K562 (cell line): ENCODE data around the gene ANKMY2. TPM values are rescaled to one million over a fixed set of nuclear protein-coding genes. Genes with fewer than 3 reads are reported as not detected.
A peak's percentile ranks its signal among the peaks of the same experiment; 100 is the strongest.

Experiments
- ATAC-seq: fragments of 200-7000 bp; cut with Tn5 transposase; 3 replicates; pipeline ENCODE4 v1.9.1; 2020; ENCODE audit warnings: moderate library complexity
- BruUV-seq: library from RNA; stranded (reverse); fragments of 400-500 nt; replicated peaks from 2 replicates; lab custom pipeline; 2021; lab: Mats Ljungman, UMichigan
- CTCF ChIA-PET: fragments of 300-600 bp; formaldehyde crosslinking; extraction: SDS; loops from one replicate; lab custom pipeline; 2021; ENCODE audit warnings: low intra/inter-chr PET ratio; lab: Yijun Ruan, JAX
- POLR2A ChIA-PET: fragments of 300-600, 350-650 bp; sonication (Branson Sonifier 250); formaldehyde crosslinking; extraction: SDS; loops from one replicate; lab custom pipeline; 2021; ENCODE audit warnings: antibody characterized with exemption, inconsistent platforms; lab: Yijun Ruan, JAX
- DNase-seq, 4 experiments: peaks; one replicate each; pipeline versions ENCODE4 v3.0.0 to v3.0.0-alpha.2; 2011 to 2018; ENCODE audit warnings: low spot score in 3 of 4, mixed read lengths in 3 of 4; ENCODE audit errors: extremely low read depth in 1 of 4
- FAIRE-seq: peaks from 2 replicates; lab custom pipeline; 2011; peaks lifted over from hg19 to GRCh38; lab: Jason Lieb, UNC
- H2AFZ ChIP-seq: 2 replicates; pipeline ENCODE4 v1.6.0; 2011; ENCODE audit warnings: low read depth, low read length, control low read depth, inconsistent platforms
- H3K27ac ChIP-seq: fragments of 200-600 bp; 3 replicates; pipeline ENCODE4 v1.8.0; 2011; ENCODE audit warnings: low read depth, mild to moderate bottlenecking, control low read depth, inconsistent platforms, low read length, moderate library complexity, mixed read lengths; ENCODE audit errors: extremely low read depth
- H3K27me3 ChIP-seq, 2 experiments: fragments of 300-600 bp in 1 of 2; 2 replicates in 1 of 2; 3 replicates in 1 of 2; pipeline versions ENCODE4 v1.6.0 to v1.8.0; 2011; ENCODE audit warnings: inconsistent platforms in 2 of 2, low read length in 2 of 2, mild to moderate bottlenecking in 1 of 2, mixed read lengths in 1 of 2, moderate library complexity in 1 of 2; ENCODE audit not compliant: control insufficient read depth in 2 of 2, insufficient read depth in 2 of 2
- H3K36me3 ChIP-seq: fragments of 300-600 bp; 3 replicates; pipeline ENCODE4 v1.8.0; 2011; ENCODE audit warnings: mild to moderate bottlenecking, low read length, inconsistent platforms; ENCODE audit not compliant: control insufficient read depth, insufficient read depth
- H3K4me1 ChIP-seq, 2 experiments: fragments of 200-600 bp in 1 of 2; replicated peaks in 1 of 2; 2 replicates in 1 of 2; 3 replicates in 1 of 2; pipeline versions ENCODE4 v1.5.1 to v1.8.0; 2011; ENCODE audit warnings: inconsistent platforms in 2 of 2, low read length in 2 of 2, mild to moderate bottlenecking in 1 of 2, mixed read lengths in 1 of 2, moderate library complexity in 1 of 2; ENCODE audit not compliant: control insufficient read depth in 2 of 2, insufficient read depth in 2 of 2
- H3K4me2 ChIP-seq: 2 replicates; pipeline ENCODE4 v1.6.1; 2011; ENCODE audit warnings: low read length, control low read depth, inconsistent platforms, mixed read lengths; ENCODE audit not compliant: insufficient read depth
- H3K4me3 ChIP-seq: fragments of 200-600 bp; sonication (generic), shearing (Covaris generic); 2 replicates; pipeline ENCODE4 v1.5.1; 2016; ENCODE audit warnings: control low read depth, inconsistent platforms
- H3K79me2 ChIP-seq: fragments of 200-600 bp; 3 replicates; pipeline ENCODE4 v1.8.0; 2011; ENCODE audit warnings: low read length, inconsistent platforms; ENCODE audit not compliant: control insufficient read depth, insufficient read depth
- H3K9ac ChIP-seq, 2 experiments: 2 replicates each; pipeline versions ENCODE4 v1.6.0 to v1.6.1; 2011; ENCODE audit warnings: low read depth in 2 of 2, low read length in 2 of 2, control low read depth in 1 of 2, inconsistent platforms in 1 of 2, mild to moderate bottlenecking in 1 of 2, mixed read lengths in 1 of 2; ENCODE audit not compliant: insufficient read depth in 1 of 2
- H3K9me1 ChIP-seq: one replicate; pipeline ENCODE4 v1.6.0; 2011; ENCODE audit warnings: inconsistent platforms, mild to moderate bottlenecking, low read length, moderate library complexity; ENCODE audit not compliant: control insufficient read depth, insufficient read depth
- H3K9me3 ChIP-seq: replicated peaks from 2 replicates; pipeline ENCODE4 v1.5.1; 2011; ENCODE audit warnings: low read depth, low read length, inconsistent platforms; ENCODE audit not compliant: control insufficient read depth, insufficient read depth
- H4K20me1 ChIP-seq: replicated peaks from 2 replicates; pipeline ENCODE4 v1.6.1; 2011; ENCODE audit warnings: low read length, inconsistent platforms, mixed read lengths; ENCODE audit not compliant: control insufficient read depth, insufficient read depth
- BMI1 ChIP-seq: fragments of 150-350 bp; IDR thresholded peaks from 2 replicates; pipeline ENCODE4 v1.6.1; 2014; ENCODE audit warnings: low read length
- CXXC5 ChIP-seq: fragments of 250-450 bp; sonication (Bioruptor Pico); IDR thresholded peaks from 2 replicates; pipeline ENCODE4 v1.8.0; 2022; ENCODE audit warnings: inconsistent platforms, mild to moderate bottlenecking, moderate library complexity
- DDX20 ChIP-seq: fragments of 450-650 bp; IDR thresholded peaks from 2 replicates; pipeline ENCODE4 v1.6.1; 2016; ENCODE audit warnings: missing genetic modification characterization, low read depth, mild to moderate bottlenecking, missing compliant biosample characterization, moderate library complexity
- FOS ChIP-seq: IDR thresholded peaks from 3 replicates; pipeline ENCODE4 v1.6.1; 2011; ENCODE audit not compliant: insufficient read length; ENCODE audit errors: extremely low read depth
- FOSL1 ChIP-seq: fragments of 200-800 bp; sonication (Bioruptor generic); conservative IDR thresholded peaks from 2 replicates; pipeline ENCODE4 v1.6.1; 2016; ENCODE audit warnings: missing genetic modification characterization, missing compliant biosample characterization
- GTF2F1 ChIP-seq: IDR thresholded peaks from 2 replicates; pipeline ENCODE4 v1.6.1; 2011; ENCODE audit warnings: low read depth, low read length, improper control_type of control experiment
- JUND ChIP-seq, 2 experiments: IDR thresholded peaks; 2 replicates in 1 of 2; 3 replicates in 1 of 2; pipeline ENCODE4 v1.6.1; 2011; ENCODE audit warnings: borderline replicate concordance in 2 of 2, low read depth in 2 of 2, low read length in 2 of 2, improper control_type of control experiment in 1 of 2, missing biosample characterization in 1 of 2, missing genetic modification characterization in 1 of 2, missing genetic modification reagents in 1 of 2
- MAZ ChIP-seq, 2 experiments: fragments of 450-650 bp in 1 of 2; sonication (generic) in 1 of 2; formaldehyde crosslinking; IDR thresholded peaks in 1 of 2; conservative IDR thresholded peaks in 1 of 2; 2 replicates each; pipeline versions ENCODE4 v1.4.0 to v1.5.0; 2020; ENCODE audit warnings: mild to moderate bottlenecking in 1 of 2, missing genetic modification reagents in 1 of 2
- MBD2 ChIP-seq: sonication (generic); IDR thresholded peaks from 2 replicates; pipeline ENCODE4 v1.6.1; 2016; ENCODE audit warnings: low read depth, borderline replicate concordance
- NFATC3 ChIP-seq: fragments of 450-650 bp; IDR thresholded peaks from 2 replicates; pipeline ENCODE4 v1.6.1; 2017; ENCODE audit warnings: mild to moderate bottlenecking
- PHB ChIP-seq: fragments of 250-450 bp; sonication (Bioruptor Pico); IDR thresholded peaks from 2 replicates; pipeline ENCODE4 v1.5.0; 2021
- POLR2G ChIP-seq: fragments of 200-400 bp; formaldehyde crosslinking; IDR thresholded peaks from 2 replicates; pipeline ENCODE4 v1.6.1; 2017; ENCODE audit warnings: low read depth, mild to moderate bottlenecking, antibody characterized with exemption, low read length, moderate library complexity
- PURB ChIP-seq: sonication (generic); formaldehyde crosslinking; IDR thresholded peaks from 2 replicates; pipeline ENCODE4 v1.9.0; 2021; ENCODE audit warnings: low read depth, mild to moderate bottlenecking, missing genetic modification reagents
- RNF2 ChIP-seq: sonication (generic); IDR thresholded peaks from 2 replicates; pipeline ENCODE4 v1.6.1; 2016
- ZNF77 ChIP-seq: fragments of 250-450 bp; sonication (Bioruptor Pico); IDR thresholded peaks from 2 replicates; pipeline ENCODE4 v1.5.0; 2020
- WGBS: fragments of 100-300 bp; shearing (Covaris generic); methylation state at CpG from one replicate; pipeline ENCODE4 v1.1.6; 2016; ENCODE audit warnings: low coverage, mixed read lengths; ENCODE audit not compliant: insufficient coverage; ENCODE audit errors: missing lambda C conversion rate; 5-methylcytosine and 5-hydroxymethylcytosine counted together
- in situ Hi-C: fragments of 300-500 bp; cut with MboI; formaldehyde crosslinking; loops from 4 replicates; pipeline ENCODE4 v1.15.0; 2018; ENCODE audit warnings: inconsistent platforms, mixed read lengths
- intact Hi-C: fragments of 100-400 bp; cut with micrococcal nuclease; formaldehyde crosslinking; loops from 2 replicates; pipeline ENCODE4 v1.14.2; 2022
- polyA plus RNA-seq, 8 experiments: library from polyadenylated mRNA; depleted of rRNA in 4 of 8; stranded (reverse) in 5 of 8; unstranded in 3 of 8; fragments of >200 nt; fragmentation: Nextera tagmentation in 2 of 8; fragmentation: Illumina TruSeq in 1 of 8; extraction: Ambion mirVana in 2 of 8; extraction: Trizol in 1 of 8; gene quantifications; 2 replicates each; pipeline versions ENCODE4 v1.2.1 to v1.2.3, GENCODE V29; 2011 to 2014; ENCODE audit warnings: inconsistent platforms in 1 of 8, missing spikeins in 1 of 8
- total RNA-seq, 7 experiments: library from RNA; depleted of rRNA in 6 of 7; stranded (reverse); fragments of >200 nt in 6 of 7; fragmentation: Illumina TruSeq in 2 of 7; extraction: Trizol in 2 of 7; gene quantifications; 2 replicates each; pipeline versions ENCODE4 v1.2.1 to v1.2.3, GENCODE V29; 2011 to 2021; ENCODE audit warnings: low replicate concordance in 1 of 7
- TF ChIP-seq, protein P1 (sequence below): sonication (generic); formaldehyde crosslinking; IDR thresholded peaks from 2 replicates; pipeline ENCODE4 v1.8.0; 2023; ENCODE audit warnings: mild to moderate bottlenecking, missing genetic modification reagents
- TF ChIP-seq, protein P2 (sequence below): fragments of 250-450 bp; sonication (Bioruptor Pico); IDR thresholded peaks from 2 replicates; pipeline ENCODE4 v1.5.0; 2021

The ANKMY2 gene
- total and polyA plus RNA-seq, 9 of the 15 experiments (the other 6 are each of a cell fraction or from before 2014, with no cell fraction given) = 38.9 to 71.5 (median 48.8) TPM

DNA sequence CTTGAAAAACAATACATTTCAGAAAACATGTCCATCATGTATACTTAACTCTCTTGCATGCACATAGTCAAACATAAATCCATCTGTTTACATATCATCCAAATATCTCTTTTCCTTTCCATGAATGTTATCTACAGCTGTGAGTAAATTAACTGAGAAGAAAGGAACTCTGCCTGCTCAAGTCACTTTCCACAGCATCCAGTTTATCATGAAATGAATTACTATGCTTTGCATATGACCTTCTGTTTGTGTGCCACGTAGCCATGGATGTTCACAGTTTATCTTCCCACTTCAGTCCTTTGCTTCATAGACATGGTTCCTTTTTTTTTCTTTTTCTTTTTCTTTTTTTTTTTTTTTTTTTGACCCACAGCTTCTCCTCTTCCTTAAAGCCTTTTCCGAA, 40.0 kb upstream of the ANKMY2 start:
- no TSS peak for BruUV-seq
- FAIRE-seq = no peak

DNA sequence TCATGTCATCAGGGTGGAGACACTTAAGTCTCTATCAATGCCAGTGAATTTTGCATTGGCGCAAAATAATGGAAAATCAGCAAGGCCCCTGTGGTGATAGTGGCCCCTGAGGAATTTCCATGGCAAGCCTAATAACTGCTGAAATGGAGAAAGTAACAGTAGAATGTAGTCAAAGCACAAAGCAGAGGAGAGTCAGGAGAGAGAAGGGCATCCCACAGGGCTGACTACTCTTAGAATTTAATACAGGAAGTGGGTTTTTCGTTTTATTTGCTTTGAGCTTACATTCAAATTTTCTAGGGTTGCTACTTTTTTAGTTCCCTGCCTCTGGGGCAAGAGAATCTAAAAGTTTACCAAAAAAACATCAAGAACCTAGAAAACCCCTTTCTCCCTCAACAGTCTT, 39.4 kb upstream of the ANKMY2 start:
- no peaks in the 10 kb centered on the region for H3K27me3 ChIP-seq
- ATAC-seq = no peak
- ChIA-PET POLR2A (interaction anchor here (1.5 kb wide), 2 partner anchors 9 to 18 kb away, joined by 3 to 4 read pairs; no protein-coding TSS in a partner anchor), CTCF (no interaction called here)
- H3K4me3 ChIP-seq = no peak overlapping the region
- 83% methylated on average over 2 of the region's 2 CpGs for WGBS
- no peaks in the 10 kb centered on the region for H3K4me1 ChIP-seq
- H3K27ac ChIP-seq = no peak overlapping the region
- H3K36me3 ChIP-seq = peaks cover 93% of the 10 kb centered on the region
- in situ Hi-C loops = no loop called here
- peak; percentile 29 for FAIRE-seq
- no peak overlapping the region for H2AFZ ChIP-seq
- no peak for DNase-seq
- no TSS peak for BruUV-seq
- H3K9me3 ChIP-seq = no peaks in the 10 kb centered on the region
- intact Hi-C loops = loop anchor here (10.0 kb wide), 1 partner anchor 610 kb away; no protein-coding TSS in a partner anchor
- no peak overlapping the region for H3K4me2 ChIP-seq
- H4K20me1 ChIP-seq = no peaks in the 10 kb centered on the region
- no peaks in the 10 kb centered on the region for H3K9me1 ChIP-seq
- no peak overlapping the region for H3K9ac ChIP-seq
- no peaks in the 10 kb centered on the region; the same call in 1 of the 3 replicates for H3K79me2 ChIP-seq
- TF ChIP-seq ZNF77 (no peak), MBD2 (no peak), RNF2 (no peak), CXXC5 (CRISPR knock-in tag) (no peak), JUND (IDR thresholded peaks at IDR 0.05; ENCODE audit: borderline replicate concordance, low read depth, low read length) (no peak), JUND (tag; IDR thresholded peaks at IDR 0.05; ENCODE audit: borderline replicate concordance, low read depth, low read length) (no peak), PHB (no peak), PURB (no peak), FOS (no peak), POLR2G (no peak), MAZ (CRISPR knock-in tag; conservative IDR thresholded peaks at IDR 0.05 in 1 of 2, IDR thresholded peaks at IDR 0.05 in 1 of 2) (no peak)
- TF ChIP-seq, protein P1, sequence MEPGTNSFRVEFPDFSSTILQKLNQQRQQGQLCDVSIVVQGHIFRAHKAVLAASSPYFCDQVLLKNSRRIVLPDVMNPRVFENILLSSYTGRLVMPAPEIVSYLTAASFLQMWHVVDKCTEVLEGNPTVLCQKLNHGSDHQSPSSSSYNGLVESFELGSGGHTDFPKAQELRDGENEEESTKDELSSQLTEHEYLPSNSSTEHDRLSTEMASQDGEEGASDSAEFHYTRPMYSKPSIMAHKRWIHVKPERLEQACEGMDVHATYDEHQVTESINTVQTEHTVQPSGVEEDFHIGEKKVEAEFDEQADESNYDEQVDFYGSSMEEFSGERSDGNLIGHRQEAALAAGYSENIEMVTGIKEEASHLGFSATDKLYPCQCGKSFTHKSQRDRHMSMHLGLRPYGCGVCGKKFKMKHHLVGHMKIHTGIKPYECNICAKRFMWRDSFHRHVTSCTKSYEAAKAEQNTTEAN (CRISPR knock-in tag) = no peak

More for the DNA sequence above, 40.0 kb upstream of the ANKMY2 start:
- Histone ChIP-seq H3K9me3 (no peaks in the 10 kb centered on the region), H3K4me1 (no peaks in the 10 kb centered on the region), H3K27ac (no peak overlapping the region), H3K9ac (no peak overlapping the region), H2AFZ (no peak overlapping the region), H3K79me2 (no peaks in the 10 kb centered on the region; the same call in 2 of the 3 replicates), H4K20me1 (no peaks in the 10 kb centered on the region)
- ChIA-PET CTCF (no interaction called here), POLR2A (interaction anchor here (1.5 kb wide), 2 partner anchors 10 to 17 kb away, joined by 3 to 4 read pairs; no protein-coding TSS in a partner anchor)
- ATAC-seq = no peak
- TF ChIP-seq FOSL1 (tag) (no peak), DDX20 (tag) (no peak), BMI1 (no peak), GTF2F1 (no peak), NFATC3 (no peak)
- TF ChIP-seq, protein P2, sequence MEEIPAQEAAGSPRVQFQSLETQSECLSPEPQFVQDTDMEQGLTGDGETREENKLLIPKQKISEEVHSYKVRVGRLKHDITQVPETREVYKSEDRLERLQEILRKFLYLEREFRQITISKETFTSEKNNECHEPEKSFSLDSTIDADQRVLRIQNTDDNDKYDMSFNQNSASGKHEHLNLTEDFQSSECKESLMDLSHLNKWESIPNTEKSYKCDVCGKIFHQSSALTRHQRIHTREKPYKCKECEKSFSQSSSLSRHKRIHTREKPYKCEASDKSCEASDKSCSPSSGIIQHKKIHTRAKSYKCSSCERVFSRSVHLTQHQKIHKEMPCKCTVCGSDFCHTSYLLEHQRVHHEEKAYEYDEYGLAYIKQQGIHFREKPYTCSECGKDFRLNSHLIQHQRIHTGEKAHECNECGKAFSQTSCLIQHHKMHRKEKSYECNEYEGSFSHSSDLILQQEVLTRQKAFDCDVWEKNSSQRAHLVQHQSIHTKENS (CRISPR knock-in tag) = no peak
- TF ChIP-seq, all 486 proteins: peak for 0
- in situ Hi-C loops = no loop called here
- Histone ChIP-seq H3K27me3 (no peaks in the 10 kb centered on the region), H3K9me1 (no peaks in the 10 kb centered on the region), H3K36me3 (peaks cover 93% of the 10 kb centered on the region), H3K4me3 (no peak overlapping the region), H3K4me2 (no peak overlapping the region)
- DNase-seq = no peak
- 89% methylated on average over 1 of the region's 2 CpGs for WGBS
- intact Hi-C loops = loop anchor here (10.0 kb wide), 1 partner anchor 611 kb away; no protein-coding TSS in a partner anchor
